DMS79 treated with DMSO at 0.1 percent for 48 hours (cell line): ENCODE measurements around the gene KRTAP10-5.

Source experiments
- DNase-seq: peaks from one replicate; lab custom pipeline; 2025; lab: John Stamatoyannopoulos, UW

Gene KRTAP10-5

GRCh38 chr21:44530221-44530902 lies 50.0 kb downstream of the KRTAP10-5 start:
- no peak for DNase-seq

DNA sequence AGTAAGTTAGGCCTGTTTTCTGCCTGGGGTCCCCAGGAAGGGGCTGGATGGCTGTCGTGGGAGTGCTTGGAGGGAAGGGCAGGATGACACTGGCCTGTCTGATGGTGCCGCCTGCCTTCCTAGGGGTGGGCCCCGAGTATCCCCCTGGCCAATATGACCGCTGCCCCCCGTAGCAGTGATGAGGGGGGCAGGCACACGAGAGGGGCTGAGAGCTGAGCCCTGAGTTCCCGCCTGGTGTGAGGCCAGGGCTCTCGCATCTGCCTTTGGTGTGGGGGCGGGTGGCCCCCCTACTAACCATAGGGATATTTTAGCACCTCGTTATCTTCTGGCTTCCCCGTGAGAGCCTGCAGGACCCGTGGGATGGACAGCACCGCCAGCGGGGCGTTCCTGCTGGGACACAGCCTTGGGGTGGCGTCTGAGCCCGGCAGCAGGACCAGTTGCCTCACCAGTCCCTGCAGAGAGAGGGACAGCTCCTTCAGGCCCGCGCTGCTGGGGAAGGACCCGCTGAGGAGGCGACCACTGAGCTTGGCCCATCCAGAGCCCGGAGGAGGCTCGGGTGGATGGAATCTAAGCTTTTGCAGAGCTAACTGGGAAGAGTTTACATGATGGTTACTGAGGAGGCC lies 50.8 kb downstream of the KRTAP10-5 start:
- DNase-seq, result no peak
